ENCODE measurements around the gene ST8SIA4. TPM values are rescaled to one million over a fixed set of nuclear protein-coding genes. Genes with fewer than 3 reads are reported as not detected.

Gene ST8SIA4
- total RNA-seq, 1 experiment from 2014 or later = not detected

- ChIA-PET POLR2A (no interaction called here), RAD21 (ENCODE audit: low non-redundant PET in 1 of 2, low total read pairs in 2 of 2, uncharacterized antibody in 2 of 2, unreplicated experiment in 2 of 2) (no interaction called here), CTCF (no interaction called here)
- BruUV-seq (replicated peaks) = no TSS peak
- TF ChIP-seq CBX3 (IDR thresholded peaks at IDR 0.05; ENCODE audit: low read depth) (no peak), RAD21 (IDR thresholded peaks at IDR 0.05; ENCODE audit: low read depth) (peak; percentile 27; the same call in 1 of the 2 replicates), CTCF (IDR thresholded peaks at IDR 0.05 in 2 of 3, conservative IDR thresholded peaks at IDR 0.05 in 1 of 3; ENCODE audit: borderline replicate concordance in 1 of 3, insufficient read depth in 1 of 3, low read depth in 2 of 3, low read length in 2 of 3) (0 out of 6 replicates have a peak, but pooled peaks of 2 of the 3 experiments have one; percentile 9 to 17), MAX (IDR thresholded peaks at IDR 0.05) (no peak), EZH2phosphoT487 (IDR thresholded peaks at IDR 0.05; ENCODE audit: borderline replicate concordance) (no peak)
- H2AFZ ChIP-seq (ENCODE audit: low read depth, low read length, poor library complexity, severe bottlenecking) = no peak overlapping the region
- H4K20me1 ChIP-seq (ENCODE audit: insufficient read depth) = no peaks in the 10 kb centered on the region
- H3K9me2 ChIP-seq (ENCODE audit: insufficient read depth) = no peaks in the 10 kb centered on the region
- H3K9me3 ChIP-seq (ENCODE audit: control insufficient read depth in 1 of 2, insufficient read depth in 1 of 2, low read depth in 1 of 2, low read length in 2 of 2) = no peaks in the 10 kb centered on the region
- ATAC-seq (no peak), DNase-seq (ENCODE audit: low read depth, low spot score) (no peak)
- H3K4me1 ChIP-seq (ENCODE audit: control insufficient read depth in 1 of 2, insufficient read depth in 2 of 2, low read length in 2 of 2) = no peaks in the 10 kb centered on the region
- H3K4me3 ChIP-seq (replicated peaks in 1 of 2; ENCODE audit: low read depth in 1 of 2, low read length in 2 of 2) = no peak overlapping the region
- no peak overlapping the region for H3K27ac ChIP-seq (ENCODE audit: low read depth, low read length)
- H3K36me3 ChIP-seq (ENCODE audit: control insufficient read depth in 1 of 2, insufficient read depth in 2 of 2, low read length in 2 of 2) = no peaks in the 10 kb centered on the region
- no peaks in the 10 kb centered on the region for H3K27me3 ChIP-seq (ENCODE audit: insufficient read depth, low read length)
- intact Hi-C loops (cut with micrococcal nuclease) = no loop called here
- no peak overlapping the region for H3K9ac ChIP-seq (ENCODE audit: low read length)
- H3K4me2 ChIP-seq (ENCODE audit: low read length) = no peak overlapping the region
- H3K79me2 ChIP-seq (ENCODE audit: insufficient read depth, low read length) = no peaks in the 10 kb centered on the region
Observed at GRCh38 chr5:100900142-100900795, 2.8 kb downstream of the ST8SIA4 start.

- POLR2A ChIA-PET = no interaction called here
- ATAC-seq (no peak), DNase-seq (ENCODE audit: low read depth, low spot score) (no peak)
- Histone ChIP-seq H3K9me3 (ENCODE audit: control insufficient read depth in 1 of 2, insufficient read depth in 1 of 2, low read depth in 1 of 2, low read length in 2 of 2) (no peaks in the 10 kb centered on the region), H3K4me2 (ENCODE audit: low read length) (no peak overlapping the region), H4K20me1 (ENCODE audit: insufficient read depth) (no peaks in the 10 kb centered on the region), H3K4me3 (replicated peaks in 1 of 2; ENCODE audit: low read depth in 1 of 2, low read length in 2 of 2) (no peak overlapping the region), H3K36me3 (ENCODE audit: control insufficient read depth in 1 of 2, insufficient read depth in 2 of 2, low read length in 2 of 2) (no peaks in the 10 kb centered on the region), H3K27ac (ENCODE audit: low read depth, low read length) (no peak overlapping the region), H3K9me2 (ENCODE audit: insufficient read depth) (no peaks in the 10 kb centered on the region), H3K4me1 (ENCODE audit: control insufficient read depth in 1 of 2, insufficient read depth in 2 of 2, low read length in 2 of 2) (no peaks in the 10 kb centered on the region), H3K79me2 (ENCODE audit: insufficient read depth, low read length) (no peaks in the 10 kb centered on the region), H3K9ac (ENCODE audit: low read length) (no peak overlapping the region), H3K27me3 (ENCODE audit: insufficient read depth, low read length) (no peaks in the 10 kb centered on the region), H2AFZ (ENCODE audit: low read depth, low read length, poor library complexity, severe bottlenecking) (no peak overlapping the region)
- intact Hi-C loops (cut with micrococcal nuclease) = no loop called here
- BruUV-seq (replicated peaks) = no TSS peak
- RAD21 ChIA-PET (ENCODE audit: low non-redundant PET in 1 of 2, low total read pairs in 2 of 2, uncharacterized antibody in 2 of 2, unreplicated experiment in 2 of 2) = no interaction called here
- no peak for TF ChIP-seq REST (IDR thresholded peaks at IDR 0.05; ENCODE audit: low read depth)
- TF ChIP-seq ATF3 (IDR thresholded peaks at IDR 0.05) = no peak
- CTCF ChIA-PET = no interaction called here
Observed at GRCh38 chr5:100899675-100900074, 3.4 kb downstream of the ST8SIA4 start.
